Loucy (cell line): ENCODE data around the gene RANBP3.

ENCODE experiments used
- H2AFZ ChIP-seq: fragments of 200-600 bp; sonication (generic); 2 replicates; pipeline ENCODE4 v1.6.0; 2016; ENCODE audit warnings: antibody characterized with exemption, mild to moderate bottlenecking, low read length, moderate library complexity
- H3F3A ChIP-seq: fragments of 200-600 bp; 2 replicates; pipeline ENCODE4 v1.6.0; 2016; ENCODE audit warnings: antibody characterized with exemption, low read depth, mild to moderate bottlenecking
- H3K27me3 ChIP-seq: fragments of 200-600 bp; sonication (generic); 2 replicates; pipeline ENCODE4 v1.6.1; 2014; ENCODE audit warnings: low read length, mild to moderate bottlenecking; ENCODE audit not compliant: insufficient read depth, poor library complexity, severe bottlenecking
- H3K36me3 ChIP-seq: fragments of 200-600 bp; sonication (generic); 2 replicates; pipeline ENCODE4 v1.6.1; 2016; ENCODE audit warnings: low read length; ENCODE audit not compliant: insufficient read depth
- H3K4me1 ChIP-seq: fragments of 200-600 bp; sonication (generic); 2 replicates; pipeline ENCODE4 v1.5.1; 2014; ENCODE audit warnings: low read length, mild to moderate bottlenecking; ENCODE audit not compliant: insufficient read depth, poor library complexity, severe bottlenecking
- H3K4me2 ChIP-seq: fragments of 200-600 bp; sonication (generic); 2 replicates; pipeline ENCODE4 v1.6.0; 2014; ENCODE audit warnings: antibody characterized with exemption, low read length, low read depth, mild to moderate bottlenecking; ENCODE audit not compliant: poor library complexity, severe bottlenecking
- H3K4me3 ChIP-seq: fragments of 200-600 bp; sonication (generic); 2 replicates; pipeline ENCODE4 v1.5.1; 2014; ENCODE audit warnings: low read length, mild to moderate bottlenecking, mixed read lengths; ENCODE audit not compliant: poor library complexity, severe bottlenecking
- H3K79me2 ChIP-seq: fragments of 200-600 bp; sonication (generic); 2 replicates; pipeline ENCODE4 v1.6.1; 2014; ENCODE audit warnings: low read length; ENCODE audit not compliant: insufficient read depth
- H3K9ac ChIP-seq: fragments of 200-600 bp; sonication (generic); 2 replicates; pipeline ENCODE4 v1.6.0; 2014; ENCODE audit warnings: mild to moderate bottlenecking, low read depth, low read length, moderate library complexity; ENCODE audit not compliant: poor library complexity, severe bottlenecking
- H3K9me2 ChIP-seq: fragments of 200-600 bp; sonication (generic); replicated peaks from 2 replicates; pipeline ENCODE4 v1.6.1; 2016; ENCODE audit warnings: low read depth, low read length, mixed read lengths
- H3K9me3 ChIP-seq: fragments of 200-600 bp; sonication (generic); 2 replicates; pipeline ENCODE4 v1.6.1; 2014; ENCODE audit warnings: mild to moderate bottlenecking, antibody characterized with exemption, low read length, low read depth; ENCODE audit not compliant: insufficient read depth
- H4K20me1 ChIP-seq: fragments of 200-600 bp; sonication (generic); 2 replicates; pipeline ENCODE4 v1.6.0; 2014; ENCODE audit warnings: antibody characterized with exemption, low read length, mild to moderate bottlenecking; ENCODE audit not compliant: insufficient read depth, poor library complexity, severe bottlenecking
- EZH2phosphoT487 ChIP-seq: fragments of 200-600 bp; IDR thresholded peaks from 2 replicates; pipeline ENCODE4 v1.6.1; 2018; ENCODE audit warnings: antibody characterized with exemption, mild to moderate bottlenecking, moderate library complexity, borderline replicate concordance
- TF ChIP-seq, protein P1 (sequence below): fragments of 200-600 bp; sonication (generic); conservative IDR thresholded peaks from 2 replicates; pipeline ENCODE4 v1.5.1; 2014; ENCODE audit warnings: mild to moderate bottlenecking, antibody characterized with exemption, low read length

RANBP3 gene

DNA sequence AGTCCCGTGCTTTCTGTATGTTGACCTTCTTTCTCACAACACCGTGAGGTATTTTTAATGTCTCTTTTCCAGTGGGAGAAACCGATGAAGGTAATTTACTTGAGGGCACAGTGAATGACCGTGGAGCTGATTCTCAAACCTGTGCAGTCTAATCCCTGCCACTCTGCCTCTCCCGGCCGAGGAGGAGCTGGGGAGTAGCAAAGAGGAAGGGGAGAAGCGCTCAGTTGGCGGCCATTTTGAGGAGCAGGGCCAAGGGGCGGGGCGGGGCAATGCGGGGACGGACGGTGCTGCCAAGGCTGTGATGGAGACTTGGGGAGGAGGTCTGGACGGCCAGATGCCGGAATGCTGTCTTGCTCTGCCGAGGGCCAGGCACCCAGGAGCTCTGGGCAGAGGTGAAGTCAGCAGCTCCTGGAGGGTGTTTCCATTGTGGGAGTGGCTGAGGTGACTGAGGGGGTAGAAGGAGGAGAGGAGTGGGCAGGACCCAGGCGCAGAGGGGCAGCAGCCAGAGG lies 12.4 kb upstream of the RANBP3 start:
- no peak for TF ChIP-seq EZH2phosphoT487
- TF ChIP-seq, protein P1, sequence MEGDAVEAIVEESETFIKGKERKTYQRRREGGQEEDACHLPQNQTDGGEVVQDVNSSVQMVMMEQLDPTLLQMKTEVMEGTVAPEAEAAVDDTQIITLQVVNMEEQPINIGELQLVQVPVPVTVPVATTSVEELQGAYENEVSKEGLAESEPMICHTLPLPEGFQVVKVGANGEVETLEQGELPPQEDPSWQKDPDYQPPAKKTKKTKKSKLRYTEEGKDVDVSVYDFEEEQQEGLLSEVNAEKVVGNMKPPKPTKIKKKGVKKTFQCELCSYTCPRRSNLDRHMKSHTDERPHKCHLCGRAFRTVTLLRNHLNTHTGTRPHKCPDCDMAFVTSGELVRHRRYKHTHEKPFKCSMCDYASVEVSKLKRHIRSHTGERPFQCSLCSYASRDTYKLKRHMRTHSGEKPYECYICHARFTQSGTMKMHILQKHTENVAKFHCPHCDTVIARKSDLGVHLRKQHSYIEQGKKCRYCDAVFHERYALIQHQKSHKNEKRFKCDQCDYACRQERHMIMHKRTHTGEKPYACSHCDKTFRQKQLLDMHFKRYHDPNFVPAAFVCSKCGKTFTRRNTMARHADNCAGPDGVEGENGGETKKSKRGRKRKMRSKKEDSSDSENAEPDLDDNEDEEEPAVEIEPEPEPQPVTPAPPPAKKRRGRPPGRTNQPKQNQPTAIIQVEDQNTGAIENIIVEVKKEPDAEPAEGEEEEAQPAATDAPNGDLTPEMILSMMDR = no peak
- Histone ChIP-seq H2AFZ (no peak overlapping the region), H3K4me2 (no peak overlapping the region)

DNA sequence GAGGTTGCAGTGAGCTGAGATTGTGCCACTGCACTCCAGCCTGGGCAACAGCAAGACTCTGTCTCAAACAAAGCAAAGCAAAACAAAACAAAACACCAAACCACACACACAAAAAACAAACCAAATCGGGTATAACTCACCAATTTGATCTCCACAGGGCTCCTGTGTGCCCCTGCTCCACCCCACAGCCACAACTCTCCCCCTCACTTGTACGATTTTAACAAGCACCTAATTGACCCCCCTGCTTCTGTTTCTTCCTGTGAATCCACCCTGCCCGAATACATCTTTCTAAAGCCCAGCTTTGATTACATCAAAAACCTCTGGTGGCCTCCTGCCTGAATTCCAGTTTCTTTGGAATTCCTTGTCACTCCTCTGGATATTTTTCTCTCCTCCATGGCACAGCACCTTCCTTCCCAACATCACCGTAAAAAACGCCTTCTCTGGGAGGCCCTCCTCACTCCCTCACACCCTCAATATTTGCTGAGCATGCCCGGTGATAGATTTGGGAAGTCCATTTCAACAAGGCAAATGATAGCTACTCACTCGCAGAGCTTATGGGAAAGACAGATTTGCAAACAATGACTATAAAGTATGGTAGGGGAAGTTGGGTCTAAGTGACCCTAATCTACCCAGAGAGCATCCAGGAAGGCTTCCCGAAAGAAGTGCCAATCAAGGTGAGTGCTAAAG lies 11.6 kb upstream of the RANBP3 start:
- TF ChIP-seq, protein P1 = no peak
- TF ChIP-seq EZH2phosphoT487 = no peak
- Histone ChIP-seq H3K4me3 (no peak overlapping the region), H3K4me2 (no peak overlapping the region)

More for the DNA sequence above, 12.4 kb upstream of the RANBP3 start:
- H3K9me3 ChIP-seq = no peaks in the 10 kb centered on the region
- H3K4me3 ChIP-seq = no peak overlapping the region
- no peaks in the 10 kb centered on the region for H3K79me2 ChIP-seq
- peaks cover 4% of the 10 kb centered on the region for H3K4me1 ChIP-seq
- no peaks in the 10 kb centered on the region for H3K27me3 ChIP-seq
- no peaks in the 10 kb centered on the region for H3F3A ChIP-seq
- H4K20me1 ChIP-seq = no peaks in the 10 kb centered on the region
- no peaks in the 10 kb centered on the region for H3K9me2 ChIP-seq
- no peak overlapping the region for H3K9ac ChIP-seq
- no peaks in the 10 kb centered on the region for H3K36me3 ChIP-seq

DNA sequence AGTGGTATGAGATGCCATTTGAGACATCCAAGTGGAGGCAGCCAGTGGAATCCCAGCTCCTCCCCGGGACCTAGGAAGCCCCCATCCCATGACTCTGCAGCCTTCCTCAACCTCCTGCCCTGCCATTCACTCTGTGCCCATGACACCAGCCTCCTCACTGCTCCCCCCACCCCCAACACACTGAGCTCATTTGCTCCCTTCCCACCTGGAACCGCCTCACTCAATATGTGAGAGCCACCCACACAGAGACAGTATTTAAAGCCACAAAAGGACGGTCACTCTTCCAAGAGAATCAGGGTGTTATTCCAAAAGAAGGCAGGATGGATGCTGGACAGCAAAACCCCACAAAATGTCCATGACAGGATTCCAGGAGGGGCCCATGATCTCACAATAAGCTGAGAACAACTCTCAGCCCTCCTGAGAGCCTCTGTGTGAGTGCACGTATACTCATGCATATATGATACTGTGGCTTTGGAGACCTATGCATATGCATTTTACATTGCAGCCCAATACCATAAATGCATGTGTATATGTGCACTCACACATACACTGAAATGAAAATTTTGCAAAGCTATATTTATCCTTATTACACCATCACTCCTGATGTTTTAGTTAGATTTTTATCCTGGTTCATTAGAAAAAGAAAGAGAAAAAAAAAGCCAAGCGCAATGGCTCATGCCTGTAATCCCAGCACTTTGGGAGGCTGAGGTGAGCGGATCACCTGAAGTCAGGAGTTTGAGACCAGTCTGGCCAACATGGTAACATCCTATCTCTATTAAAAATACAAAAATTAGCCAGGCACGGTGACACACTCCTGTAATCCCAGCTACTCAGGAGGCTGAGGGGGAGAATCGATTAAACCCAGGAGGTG lies 10.8 kb upstream of the RANBP3 start:
- Histone ChIP-seq H3K36me3 (no peaks in the 10 kb centered on the region), H2AFZ (no peak overlapping the region), H3K9ac (no peak overlapping the region), H3K4me1 (peaks cover 19% of the 10 kb centered on the region), H3K27me3 (no peaks in the 10 kb centered on the region), H3K4me2 (no peak overlapping the region), H3K4me3 (no peak overlapping the region), H3K9me3 (no peaks in the 10 kb centered on the region), H3K79me2 (no peaks in the 10 kb centered on the region), H4K20me1 (no peaks in the 10 kb centered on the region), H3K9me2 (no peaks in the 10 kb centered on the region), H3F3A (no peaks in the 10 kb centered on the region)
- TF ChIP-seq, protein P1 = no peak
- TF ChIP-seq EZH2phosphoT487 = no peak

More for the DNA sequence above, 11.6 kb upstream of the RANBP3 start:
- no peaks in the 10 kb centered on the region for H3K27me3 ChIP-seq
- peaks cover 12% of the 10 kb centered on the region for H3K4me1 ChIP-seq
- no peaks in the 10 kb centered on the region for H3K79me2 ChIP-seq
- H3F3A ChIP-seq = no peaks in the 10 kb centered on the region
- H3K9me2 ChIP-seq = no peaks in the 10 kb centered on the region
- H3K9ac ChIP-seq = no peak overlapping the region
- H3K9me3 ChIP-seq = no peaks in the 10 kb centered on the region
- no peaks in the 10 kb centered on the region for H4K20me1 ChIP-seq
- no peak overlapping the region for H2AFZ ChIP-seq
- H3K36me3 ChIP-seq = no peaks in the 10 kb centered on the region
